ENCODE measurements around the gene SLC17A7.

GRCh38 chr19:49431330-49431749 is 10.0 kb downstream of the SLC17A7 start:
- TF ChIP-seq CTCF (IDR thresholded peaks at IDR 0.05; ENCODE audit: low read depth, low read length) (no peak), EZH2phosphoT487 (IDR thresholded peaks at IDR 0.05; ENCODE audit: low read depth) (no peak)
